ENCODE data around the gene ST7. TPM values are rescaled to one million over a fixed set of nuclear protein-coding genes. Genes with fewer than 3 reads are reported as not detected.

Gene ST7
- total and polyA plus RNA-seq, 2 donors (not counting 3 experiments of a cell fraction or from before 2014, with no cell fraction given) = 18.6 to 24.9 TPM

DNA sequence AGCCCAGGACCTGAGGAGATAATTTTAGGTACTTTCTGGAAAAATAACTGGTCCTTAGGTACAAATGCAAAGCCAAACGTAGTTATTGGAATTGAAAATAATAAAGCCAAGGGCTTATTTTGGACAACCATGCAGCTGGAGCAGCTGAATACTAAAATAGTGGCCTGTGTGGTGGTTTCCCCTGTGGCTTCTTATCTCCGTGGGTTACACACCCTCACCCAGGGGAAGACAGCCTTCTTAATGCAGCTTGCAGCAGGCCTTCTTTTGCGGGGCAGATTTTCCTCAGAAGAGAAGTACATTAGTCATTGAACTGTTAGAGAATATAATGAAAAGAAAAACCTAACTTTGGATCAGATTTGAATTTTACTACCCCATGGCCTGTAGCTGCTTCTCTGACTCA, 133.5 kb downstream of the ST7 start:
- H4K20me1 ChIP-seq (replicated peaks; ENCODE audit: control insufficient read depth, extremely low read depth, insufficient read depth, low read length) = no peaks in the 10 kb centered on the region
- ChIA-PET POLR2A (no interaction called here), CTCF (interaction anchor here (0.8 to 2.3 kb wide), 3 partner anchors 13 to 41 kb away, joined by 3 to 7 read pairs (median 6); no protein-coding TSS in a partner anchor)
- intact Hi-C loops (cut with micrococcal nuclease) = no loop called here
- H3K4me2 ChIP-seq (ENCODE audit: insufficient read depth, low read length) = no peak overlapping the region
- H3K9me3 ChIP-seq (replicated peaks; ENCODE audit: control insufficient read depth, insufficient read depth, low read length) = no peaks in the 10 kb centered on the region
- no peaks in the 10 kb centered on the region for H3K9me1 ChIP-seq (replicated peaks; ENCODE audit: control insufficient read depth, extremely low read depth, insufficient read depth, low read length)
- peaks cover 7% of the 10 kb centered on the region for H3K4me1 ChIP-seq (ENCODE audit: control insufficient read depth, extremely low read depth, insufficient read depth, low read length)
- no peak overlapping the region for H3K27ac ChIP-seq (ENCODE audit: insufficient read depth, low read depth, low read length)
- FAIRE-seq (no peak), DNase-seq (ENCODE audit: low read depth, low spot score) (no peak)
- H2AFZ ChIP-seq (ENCODE audit: low read depth, low read length) = no peak overlapping the region
- dilution Hi-C loops (cut with MboI; ENCODE audit: extremely low pct_ligation_motif_present, low sequenced_read_pairs) = no loop called here
- H3K79me2 ChIP-seq (ENCODE audit: control insufficient read depth, insufficient read depth, low read length) = peaks cover 1% of the 10 kb centered on the region
- TF ChIP-seq MYC (IDR thresholded peaks at IDR 0.05; ENCODE audit: low read depth, low read length) (no peak), POLR2AphosphoS5 (IDR thresholded peaks at IDR 0.05; ENCODE audit: insufficient read depth, low read depth, low read length) (no peak), FOS (IDR thresholded peaks at IDR 0.05; ENCODE audit: borderline replicate concordance, insufficient read depth, low read length) (no peak), JUN (IDR thresholded peaks at IDR 0.05; ENCODE audit: borderline replicate concordance, insufficient read depth, insufficient read length, low read depth) (no peak), POLR2A (IDR thresholded peaks at IDR 0.05; ENCODE audit: low read depth, low read length) (no peak), EZH2 (IDR thresholded peaks at IDR 0.05; ENCODE audit: borderline replicate concordance, low read depth, low read length, severe bottlenecking) (no peak), GATA2 (IDR thresholded peaks at IDR 0.05; ENCODE audit: insufficient read depth, insufficient read length, low read depth, low read length) (no peak)
- TF ChIP-seq, protein P1, sequence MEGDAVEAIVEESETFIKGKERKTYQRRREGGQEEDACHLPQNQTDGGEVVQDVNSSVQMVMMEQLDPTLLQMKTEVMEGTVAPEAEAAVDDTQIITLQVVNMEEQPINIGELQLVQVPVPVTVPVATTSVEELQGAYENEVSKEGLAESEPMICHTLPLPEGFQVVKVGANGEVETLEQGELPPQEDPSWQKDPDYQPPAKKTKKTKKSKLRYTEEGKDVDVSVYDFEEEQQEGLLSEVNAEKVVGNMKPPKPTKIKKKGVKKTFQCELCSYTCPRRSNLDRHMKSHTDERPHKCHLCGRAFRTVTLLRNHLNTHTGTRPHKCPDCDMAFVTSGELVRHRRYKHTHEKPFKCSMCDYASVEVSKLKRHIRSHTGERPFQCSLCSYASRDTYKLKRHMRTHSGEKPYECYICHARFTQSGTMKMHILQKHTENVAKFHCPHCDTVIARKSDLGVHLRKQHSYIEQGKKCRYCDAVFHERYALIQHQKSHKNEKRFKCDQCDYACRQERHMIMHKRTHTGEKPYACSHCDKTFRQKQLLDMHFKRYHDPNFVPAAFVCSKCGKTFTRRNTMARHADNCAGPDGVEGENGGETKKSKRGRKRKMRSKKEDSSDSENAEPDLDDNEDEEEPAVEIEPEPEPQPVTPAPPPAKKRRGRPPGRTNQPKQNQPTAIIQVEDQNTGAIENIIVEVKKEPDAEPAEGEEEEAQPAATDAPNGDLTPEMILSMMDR (IDR thresholded peaks at IDR 0.05; ENCODE audit: extremely low read depth in 1 of 2, insufficient read depth in 1 of 2, low read depth in 1 of 2, low read length in 2 of 2) = no peak
- TF ChIP-seq, protein P2, sequence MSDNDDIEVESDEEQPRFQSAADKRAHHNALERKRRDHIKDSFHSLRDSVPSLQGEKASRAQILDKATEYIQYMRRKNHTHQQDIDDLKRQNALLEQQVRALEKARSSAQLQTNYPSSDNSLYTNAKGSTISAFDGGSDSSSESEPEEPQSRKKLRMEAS (IDR thresholded peaks at IDR 0.05; ENCODE audit: insufficient read depth, insufficient read length) = no peak
- H3K4me3 ChIP-seq (replicated peaks in 1 of 3; ENCODE audit: insufficient read depth in 1 of 3, low read depth in 1 of 3, low read length in 3 of 3) = no peak overlapping the region
- H3K36me3 ChIP-seq (ENCODE audit: control insufficient read depth in 2 of 2, extremely low read depth in 1 of 2, insufficient read depth in 2 of 2, low read length in 2 of 2) = no peaks in the 10 kb centered on the region
- H3K27me3 ChIP-seq (ENCODE audit: control insufficient read depth in 2 of 2, insufficient read depth in 2 of 2, low read length in 2 of 2) = no peaks in the 10 kb centered on the region
- no TSS peak for BruUV-seq (replicated peaks)
- H3K9ac ChIP-seq (replicated peaks; ENCODE audit: extremely low read depth, insufficient read depth, low read length) = no peak overlapping the region

All from endothelial cell of umbilical vein (primary cell).